ENCODE data around the gene C6orf47.

Gene C6orf47

DNA sequence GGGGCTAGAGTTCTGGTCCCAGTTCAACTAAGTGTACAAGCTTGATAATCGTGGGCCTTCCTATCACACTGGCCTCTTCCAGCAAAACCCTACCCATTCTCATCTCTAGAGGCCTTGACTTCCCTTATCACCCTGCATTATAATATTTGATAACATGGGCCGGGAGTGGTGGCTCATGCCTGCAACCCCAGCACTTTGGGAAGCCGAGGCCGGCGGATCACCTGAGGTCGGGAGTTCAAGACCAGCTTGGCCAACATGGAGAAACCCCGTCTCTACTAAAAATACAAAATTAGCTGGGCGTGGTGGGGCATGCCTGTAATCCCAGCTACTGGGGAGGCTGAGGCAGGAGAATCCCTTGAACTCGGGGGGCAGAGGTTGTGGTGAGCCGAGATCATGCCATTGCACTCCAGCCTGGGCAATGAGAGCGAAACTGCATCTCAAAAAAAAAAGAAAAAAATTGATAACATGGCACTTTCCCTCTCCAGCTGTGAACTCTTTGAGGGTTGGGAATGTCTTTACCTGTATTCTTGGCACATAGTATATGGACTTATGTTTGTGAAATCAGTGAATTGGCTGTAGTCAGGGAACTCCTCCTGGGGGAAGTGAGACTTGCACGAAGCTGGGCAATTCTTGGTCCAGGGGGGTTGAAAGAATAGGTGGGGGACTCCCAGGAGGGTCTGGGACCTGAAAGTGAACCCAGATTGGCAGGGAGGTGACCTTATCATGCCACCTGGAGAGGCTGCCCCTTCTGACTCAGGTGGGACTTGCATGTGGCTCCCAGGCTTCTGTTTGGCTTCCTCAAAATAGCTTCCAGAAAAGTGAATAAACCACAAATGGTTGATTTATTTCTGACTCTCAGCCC lies 915 bp upstream of the C6orf47 start:
- DNase-seq = no peak

DNA sequence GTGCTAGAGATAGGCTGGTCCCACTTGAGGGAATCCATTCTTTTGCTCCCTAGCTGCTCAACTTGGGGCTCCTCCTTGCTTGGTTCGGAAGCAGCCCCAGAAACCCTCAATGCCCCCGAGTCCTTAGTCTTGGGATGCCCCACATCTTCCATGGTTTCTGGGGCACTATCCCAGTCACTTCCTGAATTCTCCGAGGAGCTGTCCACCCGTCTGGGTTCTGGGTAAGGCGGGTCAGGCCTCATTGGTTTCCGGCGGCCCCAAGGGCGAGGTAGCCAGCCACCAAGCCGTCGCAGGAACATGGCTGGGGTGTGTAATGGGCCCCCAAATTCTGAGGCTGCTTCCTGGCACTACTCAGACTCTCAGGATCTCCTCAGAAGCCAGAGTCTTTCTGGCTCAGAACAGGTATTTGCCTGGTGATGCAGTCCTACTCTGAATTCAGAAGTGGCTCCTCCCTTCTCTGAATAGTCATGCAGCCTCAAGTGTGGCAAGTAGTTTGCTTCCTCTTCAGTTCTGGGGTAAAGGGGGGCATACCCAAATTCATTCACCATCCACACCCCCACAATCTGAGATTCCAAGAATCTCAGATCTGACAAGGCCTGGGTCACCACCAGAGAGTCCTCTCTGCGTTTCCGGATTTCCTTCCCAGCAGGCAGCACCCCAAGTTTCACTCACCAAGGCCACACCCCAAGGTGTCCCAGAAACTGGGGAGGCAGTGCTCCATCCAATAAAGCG lies 763 bp downstream of the C6orf47 start:
- DNase-seq = peak in 1 of 56 donors; percentile 29

DNA sequence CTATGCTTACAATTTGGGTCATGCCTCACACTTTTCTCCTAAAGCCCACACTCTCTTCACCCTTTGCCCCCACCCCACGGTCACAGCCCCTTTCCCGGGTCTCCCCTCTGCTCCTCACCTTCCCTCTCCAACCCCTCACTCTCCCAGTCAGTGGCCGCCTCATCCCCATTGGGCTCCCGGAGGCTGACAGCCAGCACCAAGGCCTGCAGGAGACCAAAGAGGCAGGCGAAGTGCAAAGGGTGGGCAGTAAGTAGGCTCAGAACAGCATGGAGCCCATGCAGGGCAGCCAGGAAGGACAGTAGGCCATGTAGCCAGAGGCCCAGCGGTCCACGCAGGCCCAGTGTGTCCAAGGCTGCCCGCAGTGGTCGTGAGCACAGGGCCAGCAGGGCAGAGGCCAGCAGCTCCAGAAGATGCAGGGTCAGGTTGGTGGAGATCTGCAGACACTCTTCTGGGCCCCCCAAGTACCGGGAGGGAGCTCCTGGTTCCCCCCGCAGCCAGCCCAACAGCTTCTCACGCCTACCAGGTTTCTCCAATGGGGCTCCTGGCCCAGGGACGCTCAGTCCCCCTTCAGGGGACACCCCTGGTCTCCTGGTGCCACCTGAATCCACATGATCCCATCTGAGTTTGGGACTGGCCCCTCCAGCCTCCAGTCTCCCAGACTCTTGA lies 1.5 kb downstream of the C6orf47 start:
- no peak for DNase-seq

DNA sequence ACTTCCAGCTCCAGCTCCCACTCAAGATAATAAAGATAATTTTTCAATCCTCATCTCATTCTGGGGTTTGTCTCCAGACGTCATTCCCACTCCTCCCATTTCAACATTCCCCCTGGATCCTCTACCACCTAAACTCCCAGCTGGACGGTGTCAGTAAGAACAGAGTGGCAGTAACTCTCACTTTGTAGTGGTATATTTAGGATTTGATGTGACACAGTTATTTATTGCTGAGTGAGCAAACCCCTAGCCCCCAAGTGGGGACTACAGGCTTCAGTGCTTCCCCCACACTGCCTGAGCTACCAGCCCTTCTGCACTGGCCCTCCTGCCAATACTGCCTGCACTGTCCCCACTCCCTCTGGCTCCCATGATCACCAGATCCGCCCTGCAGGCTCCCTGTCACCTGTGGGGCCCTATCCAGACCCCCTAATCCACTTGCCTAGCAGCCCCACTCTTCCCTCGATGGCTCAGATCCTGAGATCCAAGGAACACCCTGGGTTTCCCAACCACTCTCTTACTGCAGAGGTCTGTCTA lies 2.4 kb downstream of the C6orf47 start:
- no peak for DNase-seq

DNA sequence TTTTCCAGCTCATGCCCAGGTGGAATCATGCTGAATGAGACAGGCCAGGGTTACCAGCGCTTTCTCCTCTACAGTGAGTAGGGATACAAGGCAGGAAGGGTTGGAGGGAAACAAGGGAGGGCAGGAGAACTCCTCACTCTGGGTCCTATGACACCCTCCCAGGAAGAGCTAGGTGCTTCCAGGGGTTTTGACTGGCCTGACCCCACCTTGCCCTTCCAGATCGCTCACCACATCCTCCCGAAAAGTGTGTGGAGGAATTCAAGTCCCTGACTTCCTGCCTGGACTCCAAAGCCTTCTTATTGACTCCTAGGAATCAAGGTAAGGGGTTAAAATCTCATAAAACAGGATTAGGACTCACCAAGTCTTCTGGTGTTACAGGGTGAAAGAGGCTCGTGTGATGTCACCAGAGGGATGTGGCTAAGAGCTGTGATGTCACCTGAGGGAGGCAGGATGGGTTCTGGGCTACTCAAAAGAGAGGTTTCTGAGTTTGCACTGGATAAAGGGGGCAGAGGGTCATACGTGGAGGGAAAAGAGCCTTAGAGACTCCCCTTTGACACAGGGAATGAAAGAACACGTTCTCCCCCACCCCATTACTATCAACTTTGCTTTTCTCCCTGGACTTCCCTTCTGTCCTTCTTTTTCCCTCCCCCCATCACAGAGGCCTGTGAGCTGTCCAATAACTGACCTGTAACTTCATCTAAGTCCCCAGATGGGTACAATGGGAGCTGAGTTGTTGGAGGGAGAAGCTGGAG lies 3.0 kb downstream of the C6orf47 start:
- DNase-seq = no peak

DNA sequence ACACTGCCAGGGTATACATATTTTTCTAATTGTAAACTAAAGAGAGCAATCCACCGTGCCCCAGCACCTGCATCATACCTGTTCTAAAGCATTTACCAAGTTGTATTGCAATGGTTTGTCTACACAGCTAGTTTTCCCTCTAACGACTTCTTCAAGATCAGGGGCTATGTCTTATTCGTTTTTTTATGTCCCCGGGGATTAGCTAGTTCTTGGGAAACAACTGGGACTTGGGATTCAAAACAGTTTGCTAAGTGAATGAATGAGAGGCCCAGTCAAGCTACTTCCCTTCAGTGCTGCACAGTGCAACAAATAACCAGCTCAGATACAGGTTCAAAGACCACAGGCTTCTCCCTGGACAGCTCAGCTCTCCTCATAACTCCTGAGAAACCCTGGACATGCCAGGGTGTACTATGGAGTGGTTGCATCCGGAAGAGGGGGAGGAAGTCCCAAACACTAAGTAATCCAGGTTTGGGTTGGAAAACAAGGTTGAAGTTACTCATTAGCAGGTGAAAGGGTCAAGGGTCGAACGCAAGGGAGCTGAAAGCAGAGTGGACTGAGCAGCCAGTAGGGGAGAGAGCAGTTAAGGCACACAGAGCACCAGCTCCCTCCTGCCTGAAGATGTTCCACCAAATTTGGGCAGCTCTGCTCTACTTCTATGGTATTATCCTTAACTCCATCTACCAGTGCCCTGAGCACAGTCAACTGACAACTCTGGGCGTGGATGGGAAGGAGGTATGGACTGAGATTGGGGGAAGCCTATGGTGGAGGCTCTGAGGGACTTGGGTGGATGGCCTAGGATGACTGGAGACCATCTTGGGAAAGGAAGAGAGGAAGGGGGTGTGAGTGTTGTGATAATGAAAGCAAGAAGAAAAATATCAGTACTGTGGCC lies 5.0 kb downstream of the C6orf47 start, which contains the start of gene APOM:
TSS of gene APOM (plus strand) at position 546 of the 889 bp plus-strand sequence. CDS start at position 619, 73 bp downstream.
- no peak for DNase-seq

DNA sequence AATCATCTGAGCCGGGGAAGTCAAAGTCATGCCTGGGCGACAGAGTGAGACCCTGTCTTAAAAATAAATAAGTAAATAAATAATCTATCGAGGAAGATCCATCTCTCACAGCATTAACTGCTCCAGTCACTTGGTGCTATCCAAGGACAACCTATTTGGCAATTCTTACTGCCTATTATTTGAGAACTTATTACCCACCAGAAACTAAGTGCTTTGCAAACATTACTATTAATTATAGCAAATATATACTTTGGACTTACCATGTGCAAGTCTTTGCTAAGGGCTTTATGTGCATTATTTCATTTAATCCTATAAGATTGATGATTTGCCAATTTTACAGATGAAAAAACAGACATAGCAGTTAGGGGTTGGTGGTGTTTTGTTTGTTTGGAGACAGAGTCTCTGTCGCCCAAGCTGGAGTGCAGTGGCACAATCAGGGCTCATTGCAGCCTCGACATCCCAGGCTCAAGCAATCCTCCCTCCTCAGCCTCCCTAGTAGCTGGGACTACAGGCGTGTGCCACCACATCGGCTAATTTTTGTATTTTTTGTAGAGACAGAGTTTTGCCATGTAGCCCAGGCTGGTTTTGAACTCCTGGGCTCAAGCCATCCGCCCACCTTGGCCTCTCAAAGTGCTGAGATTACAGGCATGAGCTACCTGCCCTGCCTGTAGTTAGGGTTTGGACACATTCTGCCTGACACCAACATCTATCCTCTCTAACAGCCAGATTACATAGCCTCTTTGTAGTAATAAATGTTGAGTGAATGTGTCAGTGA lies 5.8 kb downstream of the C6orf47 start:
- no peak for DNase-seq

DNA sequence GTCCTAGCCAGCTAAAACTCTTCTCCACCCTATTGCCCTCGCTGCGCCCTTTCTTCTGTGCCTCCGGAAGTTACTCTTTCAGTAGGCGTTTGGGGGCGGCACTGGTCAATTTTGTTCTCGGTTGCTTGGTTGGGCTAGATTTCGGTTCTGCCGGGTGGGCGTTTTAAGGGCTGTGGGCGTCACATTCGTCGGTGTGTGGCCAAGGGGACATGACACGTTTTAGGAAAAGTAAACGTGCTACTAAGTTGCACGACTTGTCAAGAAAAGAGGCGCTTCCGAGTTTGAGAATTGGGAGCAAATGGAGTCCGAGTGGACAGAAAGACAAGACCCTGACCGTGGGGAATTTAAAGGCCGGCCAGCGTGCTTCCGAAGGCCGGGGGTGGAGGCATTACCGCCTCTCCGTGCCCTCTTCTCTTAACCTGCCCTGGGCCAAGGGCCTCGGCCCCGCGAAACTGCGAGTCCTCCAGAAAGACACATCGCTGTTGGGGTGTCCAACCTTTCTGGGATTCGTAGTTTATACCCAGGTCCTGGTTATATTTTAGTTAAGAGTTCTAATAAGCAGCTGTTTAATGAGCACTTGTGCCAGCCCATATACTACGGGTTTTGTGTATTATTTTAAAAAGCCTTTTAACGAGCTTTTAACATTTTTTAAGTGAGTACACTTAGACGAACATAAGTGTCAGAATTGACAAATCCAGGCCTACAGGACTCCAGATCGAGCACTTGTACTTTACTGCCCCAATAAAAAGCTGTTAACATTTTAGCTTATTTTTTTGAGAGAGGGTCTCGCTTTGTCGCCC lies 7.5 kb downstream of the C6orf47 start:
- peak in 37 of 56 donors; percentile 60 to 97 (median 89) for DNase-seq

DNA sequence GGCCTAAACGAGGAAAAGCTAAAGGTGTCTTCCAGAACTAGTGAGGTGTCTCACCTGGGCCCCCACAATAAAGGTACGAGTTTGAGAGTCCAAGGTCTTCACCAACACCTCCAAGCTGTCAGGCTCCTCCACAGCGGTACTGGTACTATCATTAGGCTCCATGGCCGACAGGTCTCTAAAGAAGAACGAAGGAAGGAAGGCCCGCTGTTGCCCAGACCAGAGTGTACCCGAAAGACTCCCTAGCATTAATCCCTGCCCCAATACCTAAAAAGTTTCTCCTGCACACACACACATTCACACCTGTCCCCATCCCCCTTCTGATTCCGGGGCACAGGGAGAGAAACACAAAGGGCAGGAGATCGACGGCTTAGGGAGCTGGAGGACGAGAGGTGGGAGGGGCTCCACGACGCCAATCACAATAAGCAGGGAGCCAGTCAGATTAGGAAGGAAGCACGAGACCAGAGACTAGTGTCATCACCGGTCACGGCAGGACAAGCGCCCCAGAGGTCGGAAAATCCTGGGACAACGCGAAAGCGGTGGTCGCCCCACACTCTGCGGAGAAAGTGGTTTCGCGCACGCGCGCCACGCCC lies 8.9 kb downstream of the C6orf47 start:
- peak in 3 of 56 donors; percentile 37 to 80 (median 78) for DNase-seq

DNA sequence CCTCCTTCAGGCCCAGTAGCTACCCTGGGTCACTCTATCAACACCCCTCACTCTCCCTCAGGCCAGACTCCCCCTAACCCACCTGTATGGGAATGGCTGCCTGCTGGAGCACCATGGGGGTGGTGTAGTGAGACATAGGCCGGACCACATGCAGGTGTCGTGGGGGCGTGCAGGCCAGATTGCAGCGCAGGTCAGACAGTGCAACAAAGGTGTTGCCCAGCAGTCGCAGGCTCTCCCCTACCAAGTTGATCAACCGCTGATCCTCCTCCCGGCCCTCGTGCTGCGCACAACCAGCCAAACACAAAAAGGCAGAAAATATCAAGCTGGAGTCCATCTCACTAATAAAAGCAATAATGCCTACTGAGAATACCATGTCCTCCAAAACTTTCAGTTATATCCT lies 15.3 kb downstream of the C6orf47 start:
- DNase-seq = no peak

DNA sequence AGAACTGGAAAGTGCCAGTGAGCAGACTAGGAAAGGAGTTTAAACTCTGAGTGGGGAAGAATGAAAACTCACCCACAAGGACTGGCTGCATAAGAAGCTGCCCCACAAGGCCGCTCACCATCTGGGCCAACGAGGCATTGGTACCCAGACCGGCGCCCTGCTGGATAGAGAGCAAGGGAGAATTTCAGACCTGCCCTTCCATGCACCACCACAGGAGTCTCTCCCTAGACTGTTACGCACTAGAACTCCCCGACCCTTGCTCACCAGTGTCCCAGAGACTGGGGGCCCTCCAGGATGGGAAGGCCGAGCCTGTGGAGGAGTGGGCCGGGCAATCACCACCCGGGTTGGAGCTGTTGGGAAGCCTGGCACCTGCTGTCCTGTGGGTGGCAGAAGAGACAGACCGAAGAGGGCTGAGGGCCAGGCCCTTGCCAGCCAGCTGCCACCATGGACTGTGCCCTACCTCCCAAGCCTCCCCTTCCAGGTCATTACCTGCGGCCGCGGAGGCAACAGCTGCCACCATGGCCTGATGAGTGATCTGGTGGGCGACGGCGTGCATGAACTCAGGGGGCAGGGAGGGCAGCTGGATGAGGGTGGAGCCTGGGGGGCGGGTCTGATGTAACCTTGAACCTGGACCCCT lies 16.6 kb downstream of the C6orf47 start:
- DNase-seq = no peak

DNA sequence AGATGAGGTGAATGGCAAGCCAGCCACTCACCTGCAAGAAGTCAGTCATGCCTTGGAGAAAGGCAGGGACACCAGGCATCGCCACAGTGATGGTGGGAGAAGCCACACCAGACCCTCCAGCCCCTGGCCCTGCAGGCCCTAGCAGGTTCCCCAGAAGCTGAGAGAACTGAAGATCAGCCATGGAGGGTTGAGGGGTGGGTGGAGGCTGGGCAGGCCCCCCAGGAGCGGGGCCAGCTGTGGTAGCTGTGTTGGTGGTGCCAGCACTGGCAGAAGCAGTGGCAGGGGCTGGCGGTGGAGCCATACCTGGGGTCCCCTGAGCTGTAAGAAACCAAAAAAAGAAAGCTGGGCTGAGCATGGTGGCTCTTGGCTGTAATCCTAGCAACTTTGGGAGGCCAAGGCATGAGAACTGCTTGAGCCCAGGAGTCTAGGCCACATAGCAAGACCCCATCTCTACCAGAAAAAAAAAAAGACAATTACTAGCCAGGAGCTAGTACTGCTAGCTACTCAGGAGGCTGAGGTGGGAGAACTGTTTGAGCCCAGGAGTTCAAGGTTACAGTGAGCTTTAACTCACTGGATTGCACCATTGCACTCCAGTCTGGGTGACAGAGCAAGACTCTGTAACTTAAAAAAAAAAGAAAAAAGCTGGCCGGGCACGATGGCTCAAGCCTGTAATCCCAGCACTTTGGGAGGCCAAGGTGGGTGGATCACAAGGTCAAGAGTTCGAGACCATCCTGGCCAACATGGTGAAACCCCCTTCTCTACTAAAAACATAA lies 17.6 kb downstream of the C6orf47 start:
- no peak for DNase-seq

DNA sequence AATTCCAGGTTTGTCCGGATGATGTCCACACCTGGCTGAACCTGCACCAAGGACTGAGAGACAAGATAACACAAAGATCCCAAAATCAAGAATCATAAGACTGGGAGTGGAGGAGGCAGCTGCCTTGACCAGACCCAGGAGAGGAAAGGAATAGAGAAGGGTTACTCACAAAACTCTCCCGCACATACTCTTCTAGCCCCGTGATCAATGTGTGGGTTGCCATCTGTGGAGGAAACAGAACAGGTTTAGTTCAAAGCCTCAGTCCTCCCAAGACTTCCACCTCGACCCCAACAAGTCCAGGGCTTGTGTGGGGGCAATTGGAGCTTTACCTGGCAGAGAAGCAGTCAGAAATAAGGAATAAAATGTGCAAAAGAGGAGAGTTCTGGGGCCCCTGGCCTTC lies 19.2 kb downstream of the C6orf47 start:
- no peak for DNase-seq

DNA sequence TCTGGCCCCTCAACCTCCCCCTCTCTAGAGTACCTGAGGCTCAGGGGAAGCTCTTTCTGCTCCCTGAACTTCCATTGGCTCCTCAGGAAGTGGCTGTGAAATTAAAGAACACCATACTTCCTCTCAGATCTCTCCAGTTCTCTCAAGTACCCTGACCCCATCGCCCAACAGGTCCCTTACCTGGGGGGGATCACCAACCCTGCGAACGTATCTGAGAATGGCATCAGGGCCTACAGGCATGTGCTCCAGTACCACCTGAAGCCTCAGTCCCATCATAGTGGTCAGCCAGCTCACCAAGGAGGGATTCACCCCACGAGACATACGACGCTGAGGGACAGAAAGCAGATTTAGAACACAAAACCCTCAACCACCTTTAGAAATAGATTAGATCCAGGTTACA lies 20.0 kb downstream of the C6orf47 start:
- DNase-seq = no peak

DNA sequence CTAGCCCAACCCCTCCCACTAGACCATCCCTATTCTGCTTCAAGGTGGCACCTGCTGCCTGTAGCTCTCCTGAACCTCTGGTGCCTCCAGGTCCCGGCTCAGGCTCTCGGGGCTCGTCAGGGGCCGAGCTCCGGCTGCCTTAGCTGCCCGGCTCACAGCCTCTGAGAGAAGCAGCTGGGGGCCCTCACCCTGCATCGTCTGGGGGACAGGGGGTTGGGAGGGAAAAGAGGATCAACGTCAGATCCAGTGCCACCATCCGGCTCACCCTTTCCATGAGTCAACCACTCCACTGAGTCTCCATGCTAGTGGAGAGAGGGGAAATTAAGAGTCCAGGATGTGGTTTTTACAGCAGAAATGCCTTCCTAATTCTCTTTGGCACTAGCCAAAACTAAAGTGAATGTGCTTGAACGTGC lies 21.1 kb downstream of the C6orf47 start:
- DNase-seq = no peak

DNA sequence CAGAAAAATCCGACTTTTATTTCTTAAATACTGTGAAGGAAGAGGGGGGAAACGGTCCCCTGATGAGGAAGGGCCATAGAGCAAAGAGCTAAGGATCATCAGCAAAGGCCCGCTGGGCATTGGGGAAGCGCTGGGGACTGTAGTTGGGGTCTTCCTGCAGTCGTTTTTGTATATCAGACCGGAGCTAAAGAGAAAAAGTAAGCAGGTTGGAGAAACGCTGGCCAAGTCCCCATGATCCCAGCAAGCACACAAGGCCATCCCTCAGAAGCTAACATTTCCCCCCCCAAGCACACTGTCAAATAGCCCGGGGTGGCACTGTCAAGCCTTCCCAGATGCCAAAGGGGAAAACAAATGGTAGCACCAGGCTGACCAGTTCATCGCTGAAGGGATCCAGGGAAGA lies 21.5 kb downstream of the C6orf47 start:
- DNase-seq = no peak

Data from nucleus accumbens (tissue), 56 donors.